Activated T-cell treated with anti-CD3 and anti-CD28 coated beads for 1 hour (primary cell): ENCODE measurements around the gene WWC2.

Source experiments
- DNase-seq: peaks from one replicate; pipeline ENCODE4 v3.0.0-alpha.2; 2020; ENCODE audit warnings: low read depth

Gene WWC2

DNA sequence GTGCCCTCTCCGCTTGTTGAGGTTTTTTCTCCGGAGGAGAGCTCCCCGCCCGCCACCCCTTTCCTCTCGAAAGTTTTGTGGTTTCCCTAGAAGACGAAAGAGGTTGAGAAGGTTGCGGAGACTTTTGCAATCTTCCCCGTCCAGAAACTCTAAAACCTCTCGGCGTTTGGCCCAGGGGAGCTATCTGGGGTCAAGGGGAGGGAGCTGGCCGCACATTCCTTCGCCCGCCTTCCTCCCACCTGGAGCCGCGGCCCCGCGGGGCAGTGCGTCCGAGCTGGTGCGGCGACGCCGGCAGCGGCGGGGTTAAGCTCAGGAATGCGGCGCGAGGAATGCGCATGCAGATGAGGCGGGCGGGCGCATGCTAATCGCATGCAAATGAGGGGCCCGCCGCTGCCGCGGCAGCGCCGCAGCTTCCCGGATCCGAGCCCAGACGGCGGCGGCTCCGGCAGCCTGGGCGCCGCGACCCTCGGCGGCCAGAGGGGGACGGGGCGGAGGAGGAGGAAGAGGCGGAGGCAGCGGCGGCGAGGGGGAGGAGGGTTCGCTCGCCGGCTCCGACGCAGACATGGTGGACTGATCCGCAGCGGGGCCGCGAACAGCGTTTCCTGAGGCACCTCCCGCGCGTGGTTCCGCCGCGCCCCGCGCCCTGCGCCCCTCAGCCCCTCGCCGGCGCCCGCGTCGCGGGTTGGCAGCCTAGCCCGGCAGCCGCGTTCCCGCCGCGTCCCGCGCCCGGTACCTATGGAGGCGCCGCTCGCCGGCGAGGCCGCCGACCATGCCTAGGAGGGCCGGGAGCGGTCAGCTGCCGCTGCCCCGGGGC, at the start of gene WWC2:
TSS of gene WWC2 (plus strand) at position 535 of the 814 bp plus-strand sequence. CDS start at position 770, 235 bp downstream.
- DNase-seq = peak; percentile 39

DNA sequence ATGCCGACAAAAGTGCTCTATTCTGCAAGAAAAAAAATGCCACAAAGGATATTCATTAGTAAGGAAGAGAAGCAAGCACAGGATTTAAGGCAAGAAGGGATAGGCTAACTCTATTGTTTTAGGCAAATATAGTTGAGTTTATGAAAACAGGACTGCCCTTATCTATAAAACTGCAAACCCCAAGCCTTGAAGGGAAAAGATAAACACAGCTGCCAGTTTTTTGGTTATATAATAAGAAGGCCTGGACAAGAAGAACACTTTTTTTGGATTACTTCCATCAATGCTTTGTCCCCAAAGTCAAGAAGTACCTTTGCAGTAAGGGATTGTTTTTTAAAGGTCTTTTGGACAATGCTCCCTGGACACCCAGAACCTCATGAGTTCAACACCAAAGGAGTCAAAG, 45.4 kb upstream of the WWC2 start:
- DNase-seq = no peak

DNA sequence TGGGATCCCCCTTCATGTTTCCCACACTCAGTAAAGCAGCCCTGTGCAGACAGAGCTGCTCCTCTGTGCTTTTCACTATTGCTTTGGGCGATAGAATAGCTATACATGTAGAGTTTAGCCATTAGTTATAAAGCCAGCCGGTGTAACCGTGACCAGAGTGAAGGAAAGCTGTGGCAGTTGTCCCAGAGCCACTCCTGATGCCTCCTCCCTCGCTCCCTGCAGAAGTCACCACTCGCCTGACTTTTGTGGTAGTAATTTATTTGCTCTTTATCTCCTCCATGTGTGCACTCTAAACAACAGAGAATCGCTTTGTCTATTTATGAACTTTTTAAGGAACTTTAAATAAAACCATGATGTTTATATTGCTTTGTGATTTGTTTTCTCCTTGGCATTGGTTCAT, 41.8 kb upstream of the WWC2 start:
- no peak for DNase-seq

DNA sequence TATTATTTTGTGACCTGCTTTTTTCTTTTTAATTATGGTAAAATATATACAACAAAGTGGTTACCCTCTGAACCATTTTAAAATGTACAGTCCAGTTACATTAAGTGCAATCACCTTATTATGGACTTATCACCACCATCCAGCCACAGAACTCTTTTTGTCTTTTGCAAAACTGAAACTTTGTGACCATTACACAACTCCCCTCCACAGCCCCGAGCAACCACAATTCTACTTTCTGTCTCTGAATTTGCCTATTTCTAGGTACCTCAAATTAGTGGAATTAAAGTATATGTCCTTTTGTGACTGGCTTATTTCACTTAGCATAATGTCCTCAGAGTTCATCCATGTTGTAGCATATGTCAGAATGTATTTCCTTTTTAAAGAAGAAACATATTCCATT, 39.3 kb upstream of the WWC2 start:
- DNase-seq = no peak

DNA sequence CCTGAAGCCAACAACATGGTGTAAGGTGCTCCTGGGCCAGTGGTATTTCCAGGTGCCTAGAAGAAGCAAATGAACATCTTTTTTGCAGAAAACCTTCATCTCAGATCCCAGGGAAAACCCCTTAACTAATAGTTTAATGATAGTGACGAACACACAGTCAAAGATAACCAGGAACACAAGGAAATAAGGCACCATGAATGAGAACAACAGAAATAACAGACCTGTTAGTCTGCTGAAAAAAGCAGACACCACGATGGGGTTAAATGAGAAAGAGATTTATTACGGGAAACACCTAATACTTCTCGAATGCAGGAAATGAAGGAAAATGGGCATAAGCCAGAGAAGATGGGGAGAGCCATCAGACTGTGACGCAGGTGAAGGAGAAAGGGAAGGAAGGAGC, 30.6 kb upstream of the WWC2 start:
- no peak for DNase-seq

DNA sequence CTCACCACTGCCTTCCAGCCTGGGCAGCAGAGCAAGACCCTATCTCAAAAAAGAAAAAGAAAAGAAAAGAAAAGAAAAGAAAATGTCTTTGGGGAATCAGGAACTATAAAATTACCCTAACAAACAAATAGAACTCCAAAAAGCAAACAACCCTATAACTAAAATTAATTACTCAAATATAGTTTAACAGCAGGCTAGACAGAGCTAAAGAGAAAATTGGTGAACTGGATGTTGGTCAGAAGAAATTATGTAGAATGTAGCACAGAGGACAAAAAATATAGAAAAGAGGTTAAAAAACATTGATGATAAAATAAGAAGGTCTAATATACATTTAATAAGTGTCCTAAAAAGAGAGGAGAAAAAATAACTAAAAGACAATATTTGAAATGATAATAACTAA, 27.8 kb upstream of the WWC2 start:
- DNase-seq = no peak

DNA sequence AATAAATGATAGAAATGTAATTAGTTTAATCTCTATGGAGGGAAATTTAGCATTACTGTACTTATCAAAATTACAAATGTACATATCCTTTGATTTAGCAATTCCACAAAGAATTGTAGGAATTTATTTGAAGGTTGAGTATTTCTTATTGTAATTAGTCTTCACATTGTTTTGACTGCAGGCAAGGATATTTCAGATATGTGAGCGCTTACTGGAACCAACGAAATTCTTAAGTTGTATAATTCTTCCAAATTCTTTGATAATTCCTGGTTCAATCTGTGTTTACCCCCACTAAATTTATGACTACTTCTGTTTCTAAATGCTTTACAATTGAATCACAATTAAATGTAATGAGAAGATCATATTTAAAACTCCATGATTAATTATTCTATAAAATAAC, 26.9 kb upstream of the WWC2 start:
- DNase-seq = no peak

DNA sequence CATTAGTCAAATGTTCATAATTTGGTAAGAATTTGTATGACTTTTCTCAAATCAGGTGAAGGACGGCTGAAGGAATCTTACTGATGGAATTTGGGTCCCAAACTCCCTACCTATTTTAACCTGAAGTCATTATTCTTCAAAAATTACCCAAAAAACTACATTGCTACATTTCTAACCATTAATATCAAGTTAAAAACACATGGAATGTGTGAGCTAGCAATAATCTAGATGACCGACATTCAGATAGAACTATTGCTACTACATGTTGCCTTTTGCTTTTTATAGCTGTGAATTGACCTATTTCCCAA, 25.3 kb upstream of the WWC2 start:
- DNase-seq = no peak

DNA sequence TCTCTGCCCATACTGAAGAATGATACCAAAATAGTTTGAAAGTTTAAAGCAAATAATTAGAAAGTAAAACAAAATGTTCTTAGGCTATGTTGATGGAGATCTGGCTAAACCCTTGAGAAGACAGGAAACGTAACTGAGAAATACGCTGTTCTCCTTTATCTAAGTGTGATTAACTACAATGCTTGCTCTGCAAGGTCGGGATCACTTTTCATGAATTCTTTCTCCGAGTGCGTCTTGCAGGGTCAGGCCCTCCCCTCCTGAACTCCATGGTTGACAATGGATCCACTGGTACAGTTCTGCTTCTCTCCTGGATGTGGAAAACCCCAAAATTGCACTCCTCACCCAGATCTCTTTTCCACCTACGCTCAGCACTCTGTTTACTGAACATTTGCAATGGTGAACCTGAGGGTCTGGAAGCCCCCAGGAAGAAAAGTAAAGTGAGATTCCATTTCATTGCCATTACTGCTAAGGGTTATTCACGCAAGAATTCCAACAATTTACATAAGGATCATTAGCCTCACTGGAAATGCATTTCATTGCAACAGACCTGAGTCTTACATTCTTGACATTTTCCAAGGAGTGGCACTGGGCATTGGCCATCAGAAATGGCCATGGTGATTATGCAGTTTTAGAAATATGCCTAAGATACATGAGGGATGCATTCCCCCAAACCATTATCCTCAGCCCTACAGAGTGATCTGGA, 24.6 kb upstream of the WWC2 start:
- no peak for DNase-seq

DNA sequence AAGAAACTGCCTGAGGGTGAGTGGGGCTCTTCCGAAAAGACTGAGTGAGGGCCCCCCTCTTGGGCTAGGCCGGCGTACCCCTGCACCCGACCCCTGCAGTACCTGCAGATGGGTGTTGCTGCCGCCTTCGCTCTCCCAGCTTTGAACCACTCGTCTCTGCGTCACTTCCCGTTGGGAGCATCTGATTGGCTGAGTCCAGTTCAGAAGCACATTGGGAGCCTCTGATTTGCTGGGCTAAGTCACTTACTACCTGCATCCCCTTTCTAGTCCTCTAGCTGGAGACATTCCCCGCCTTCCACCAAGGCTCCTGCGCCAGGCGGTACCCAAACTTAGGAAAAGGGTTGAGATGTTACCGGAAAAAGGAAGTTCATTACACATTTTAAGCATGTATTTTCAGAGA, 20.4 kb upstream of the WWC2 start:
- no peak for DNase-seq

DNA sequence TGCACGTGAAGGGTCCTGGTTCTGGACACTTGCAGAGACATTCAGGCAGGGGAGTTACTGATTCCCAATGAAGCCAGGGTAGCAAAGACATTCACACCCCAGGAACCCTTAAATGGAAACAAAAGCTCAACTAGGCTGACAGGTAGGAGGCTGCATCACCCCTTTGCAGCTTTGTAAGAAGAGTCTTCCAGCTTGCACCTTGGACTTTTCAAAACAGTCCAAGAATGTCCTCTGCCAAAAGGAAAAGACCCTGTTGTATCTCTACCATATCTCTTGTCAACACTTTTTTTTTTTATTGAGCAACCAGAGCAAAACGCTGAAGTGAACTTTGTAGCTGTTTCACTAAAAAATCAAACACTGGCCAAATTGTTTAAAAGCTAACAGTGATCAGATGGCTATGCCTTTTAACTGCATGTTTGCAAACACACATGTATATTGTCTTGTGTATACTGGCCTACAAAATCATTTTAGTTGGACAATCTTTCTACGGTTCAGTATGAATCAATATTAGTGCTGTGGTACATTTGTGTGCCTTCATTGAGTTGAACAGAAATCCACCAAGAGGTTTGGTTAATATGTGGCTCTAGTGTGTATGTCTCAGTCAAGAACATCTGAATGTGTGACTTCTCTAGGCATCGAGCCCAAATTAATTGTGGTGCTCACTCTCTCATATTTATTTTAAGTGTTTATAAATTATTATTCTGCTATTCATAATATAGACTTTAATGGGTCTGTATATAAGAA, 18.5 kb upstream of the WWC2 start:
- DNase-seq = no peak

DNA sequence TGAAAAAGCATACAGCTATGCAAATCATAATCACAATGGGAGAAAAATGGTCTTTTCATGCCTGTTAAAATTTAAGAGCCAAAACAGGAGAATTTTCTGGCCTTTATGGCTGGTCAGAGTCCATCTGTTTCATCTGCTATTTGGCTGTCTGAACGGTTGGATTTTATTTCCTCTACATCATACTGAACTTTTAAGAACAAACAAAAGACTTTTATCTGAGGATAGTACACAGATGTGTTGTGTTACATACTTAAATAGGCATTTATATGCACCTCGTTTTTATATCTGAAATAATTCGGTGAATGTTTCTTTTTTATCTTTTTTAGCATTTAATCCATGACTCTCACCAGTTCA, 18.0 kb upstream of the WWC2 start:
- DNase-seq = no peak

DNA sequence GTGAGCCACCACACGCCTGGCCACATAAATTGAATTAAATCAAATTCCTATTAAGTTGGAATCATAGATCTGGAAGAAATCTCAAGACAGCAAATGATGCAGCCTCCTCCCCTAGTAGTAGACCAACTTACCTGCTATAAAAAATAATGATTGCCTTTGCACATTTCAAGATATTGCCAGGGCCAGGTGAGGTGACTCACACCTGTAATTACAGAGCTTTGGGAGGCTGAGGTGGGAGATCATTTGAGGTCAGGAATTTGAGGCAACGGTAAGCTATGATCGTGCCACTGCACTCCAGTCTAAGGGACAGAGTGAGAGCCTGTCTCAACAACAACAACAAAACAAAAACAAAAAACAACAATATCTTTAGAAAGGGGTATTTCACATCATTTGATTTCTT, 17.0 kb upstream of the WWC2 start:
- no peak for DNase-seq

DNA sequence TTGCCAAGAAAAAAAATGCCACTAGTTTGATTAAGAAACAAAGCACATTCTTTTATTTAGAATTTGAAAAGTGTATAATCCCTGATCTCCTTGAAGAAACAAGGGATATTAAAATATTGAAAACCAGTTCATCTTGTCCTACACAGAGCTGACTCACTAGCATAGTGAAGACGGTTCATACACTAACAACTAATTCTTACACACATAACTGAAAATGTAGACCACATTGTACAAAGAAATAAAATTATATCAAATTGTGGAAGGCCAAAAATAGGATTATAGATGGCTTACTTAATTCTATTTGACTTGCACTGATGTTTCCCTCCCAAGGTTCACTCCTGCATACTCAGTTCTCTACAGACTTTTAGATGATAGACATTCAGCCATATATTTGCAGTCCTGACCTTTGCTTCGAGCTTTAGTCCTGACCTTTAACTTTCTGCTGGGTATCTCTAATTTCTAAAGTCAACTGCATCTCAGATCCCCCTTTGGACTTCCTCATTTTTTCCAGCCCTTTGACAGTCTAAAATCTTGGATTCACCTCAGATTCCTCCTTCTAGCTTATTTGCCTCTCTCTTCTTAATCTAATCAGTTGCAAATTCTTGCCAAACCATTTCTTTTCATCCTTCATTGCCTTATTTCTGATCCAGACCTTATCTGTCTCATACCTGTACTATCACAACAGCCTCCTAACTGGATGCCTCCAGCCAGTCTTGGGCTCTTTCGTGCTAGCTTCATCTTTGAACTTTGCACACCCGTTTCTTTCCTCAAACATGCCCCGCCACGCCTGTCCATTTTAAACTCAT, 4.5 kb upstream of the WWC2 start:
- no peak for DNase-seq

DNA sequence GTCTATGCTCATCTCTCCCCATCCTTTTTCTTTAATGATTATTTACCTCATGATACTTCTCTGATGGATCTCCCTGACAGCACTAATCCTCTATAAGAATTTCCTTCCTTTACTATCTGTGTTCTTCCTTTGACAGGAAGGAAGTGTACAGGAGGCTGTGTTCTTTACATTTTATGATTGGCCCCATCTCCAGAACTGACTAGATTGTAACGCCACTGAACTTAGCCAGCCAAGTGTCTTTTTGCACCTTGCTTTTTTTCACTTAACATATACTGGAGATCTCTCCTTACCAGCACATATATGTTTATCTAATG, 3.9 kb upstream of the WWC2 start:
- no peak for DNase-seq

DNA sequence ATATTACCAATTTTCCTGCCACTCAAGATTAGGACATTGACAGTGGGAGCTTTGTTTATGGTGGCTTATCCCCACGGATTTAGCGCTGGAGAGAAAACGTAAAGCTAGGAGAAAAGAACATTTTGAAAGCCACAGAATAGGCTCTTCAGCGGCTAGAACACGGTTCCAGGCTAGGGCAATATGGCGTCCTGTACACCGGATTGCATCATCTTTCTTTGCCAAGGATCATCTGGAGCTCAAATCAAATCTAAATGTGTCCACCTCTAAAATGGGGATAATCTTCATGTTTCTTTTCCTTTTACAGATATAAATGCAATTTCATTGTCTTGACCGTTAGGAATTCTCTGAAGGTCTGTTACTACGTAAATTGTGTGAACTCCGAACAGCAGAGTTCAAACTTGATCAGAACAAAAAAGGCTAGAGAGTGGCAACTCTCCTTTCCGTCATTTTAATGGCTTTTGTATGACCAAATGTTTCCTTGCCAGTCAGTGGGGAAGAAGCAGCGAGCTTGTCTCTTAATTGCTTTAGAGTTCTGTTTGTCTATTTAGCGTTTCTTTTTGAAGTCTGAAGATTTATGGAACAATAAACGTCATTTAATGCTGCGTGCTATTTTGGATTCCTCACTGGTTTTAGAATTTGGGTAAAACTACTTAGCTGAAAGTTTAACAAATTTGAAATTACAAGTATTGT, 2.6 kb upstream of the WWC2 start:
- no peak for DNase-seq

DNA sequence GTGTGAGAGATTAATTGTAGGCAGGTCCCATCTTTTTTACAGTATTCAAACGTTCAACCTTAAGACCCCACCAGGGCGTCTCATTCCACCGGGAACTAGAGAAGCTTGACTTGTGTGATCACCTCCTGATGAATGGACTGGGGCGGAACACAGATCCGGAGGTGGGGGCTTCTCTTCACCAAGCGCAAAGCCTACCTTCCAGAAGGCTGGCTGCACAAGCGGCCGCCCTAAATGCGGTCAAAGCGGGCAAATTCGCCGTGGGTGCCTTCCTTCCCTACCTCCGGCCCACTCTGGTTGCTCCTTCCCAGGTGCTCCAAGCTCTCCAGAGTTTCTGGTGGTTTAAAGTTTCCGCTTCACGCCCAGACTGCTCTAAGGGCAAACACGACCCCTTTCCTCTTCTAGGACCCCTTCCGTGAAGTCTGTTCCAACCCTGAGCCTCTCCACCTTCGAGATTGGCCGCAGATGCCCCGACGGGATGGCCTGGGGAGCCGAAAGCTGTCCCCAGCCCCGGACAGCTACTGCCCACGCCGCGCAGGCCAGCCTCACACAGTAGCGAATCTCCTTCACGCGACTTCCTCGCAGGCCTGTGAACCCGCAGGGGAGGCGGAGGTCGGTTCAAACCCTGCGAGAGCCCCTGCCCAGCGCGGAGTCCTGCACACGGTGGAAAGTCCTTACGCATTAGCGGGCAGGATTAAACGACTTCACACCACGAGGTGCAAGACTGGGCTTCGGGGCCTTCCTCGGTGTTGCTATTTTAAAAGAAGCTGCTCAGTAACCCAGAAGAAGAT, 1.6 kb upstream of the WWC2 start:
- peak; percentile 3 for DNase-seq

DNA sequence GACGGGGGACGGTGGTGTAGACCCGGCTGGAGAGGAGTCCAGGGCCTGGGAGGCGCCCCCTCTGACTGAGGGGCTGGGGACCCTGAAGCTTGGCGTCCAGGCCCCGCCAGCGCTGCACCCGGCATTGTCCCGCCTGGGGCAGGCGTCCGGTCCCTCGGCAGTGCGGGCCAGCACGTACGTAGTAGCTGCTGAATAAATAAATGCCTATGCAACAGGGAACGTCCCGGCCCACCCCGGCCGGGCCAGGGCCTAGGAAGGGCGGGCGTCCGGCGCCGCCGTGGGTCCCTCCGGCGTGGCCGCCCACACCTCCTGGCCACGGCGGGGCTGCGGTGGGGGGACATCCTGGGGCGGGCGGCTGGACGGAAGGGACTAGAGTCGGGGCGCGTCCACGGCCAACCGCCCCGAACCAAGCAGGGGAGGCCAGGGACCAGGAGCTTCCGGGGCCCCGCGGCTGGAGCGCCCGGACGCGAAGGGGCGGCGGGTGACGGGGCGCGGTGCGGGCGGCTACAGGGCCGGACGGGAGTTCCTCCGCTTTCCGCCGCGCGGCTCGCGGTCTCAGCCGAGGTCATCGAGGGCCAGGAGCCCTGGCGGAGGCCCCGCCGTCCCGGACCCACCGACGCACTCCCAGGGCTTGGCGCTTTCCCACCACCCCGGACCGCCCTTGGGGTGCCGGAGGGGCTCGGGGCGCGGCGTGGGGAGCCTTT, 886 bp upstream of the WWC2 start:
- no peak for DNase-seq

DNA sequence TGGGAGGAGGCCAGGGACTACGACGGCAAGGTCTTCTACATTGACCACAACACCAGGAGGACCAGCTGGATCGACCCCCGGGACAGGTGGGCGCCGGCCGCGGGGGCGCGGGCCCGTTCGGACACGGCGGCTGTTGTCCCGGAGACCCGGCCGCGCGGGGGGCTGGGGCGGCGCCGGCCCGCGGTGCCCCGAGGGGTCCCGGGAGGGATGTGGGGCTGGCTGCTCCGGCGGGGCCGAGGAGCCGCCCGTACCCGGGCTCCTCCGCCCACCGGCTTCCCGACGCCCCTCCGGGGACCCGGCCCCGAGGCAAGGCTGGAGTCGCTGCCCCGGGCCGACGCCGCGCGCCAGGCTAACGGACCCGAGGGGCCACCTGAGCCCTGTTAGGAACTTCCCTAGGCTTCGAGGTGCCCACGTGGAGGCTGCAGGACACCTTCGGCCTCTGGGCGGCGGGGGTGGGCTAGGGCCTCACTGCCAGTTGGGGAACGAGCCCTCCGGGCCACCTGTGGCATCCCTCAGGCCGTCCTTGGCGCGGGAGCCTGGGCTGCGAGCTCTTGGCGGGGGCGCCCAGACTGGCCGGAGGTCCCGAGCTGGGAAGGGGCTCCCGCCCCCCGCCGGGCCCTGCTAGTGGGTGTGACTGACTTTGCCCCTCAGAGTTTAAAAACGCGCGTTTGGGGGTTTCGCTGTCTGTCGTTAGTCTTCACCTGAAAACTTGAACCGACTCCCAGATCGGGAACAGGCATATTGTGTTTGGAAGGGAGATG, 660 bp downstream of the WWC2 start:
- no peak for DNase-seq

DNA sequence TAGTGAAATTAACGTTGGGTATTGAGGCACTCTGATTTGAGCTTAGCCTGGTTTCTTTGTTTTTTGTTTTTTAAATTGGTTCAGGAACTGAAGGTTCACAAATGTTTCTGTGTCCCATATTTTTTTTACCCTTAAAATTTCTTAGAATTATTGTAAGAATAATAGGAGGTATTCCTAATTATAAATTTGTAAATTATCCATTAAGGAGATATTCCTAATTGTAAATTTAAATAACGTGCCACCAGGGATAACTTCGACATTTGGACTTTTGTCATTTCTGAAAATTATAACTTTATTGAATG, 1.2 kb downstream of the WWC2 start:
- DNase-seq = no peak
